GM04504 (cell line): ENCODE data around the gene MCTP1.
"Not testable (repeated sequence)": the region's sequence is repeated elsewhere in the genome, so short reads cannot be mapped to it uniquely, and the experiment has no call there.

Source experiments
- DNase-seq: peaks from one replicate; pipeline ENCODE4 v3.0.0-alpha.2; 2012; ENCODE audit warnings: low read depth

The MCTP1 gene

GRCh38 chr5:95251185-95251584 is 33.7 kb downstream of the MCTP1 start:
- DNase-seq = no peak

- DNase-seq = no peak
Measured at GRCh38 chr5:95244479-95244878, 40.4 kb downstream of the MCTP1 start.

GRCh38 chr5:95241635-95242034 is 43.3 kb downstream of the MCTP1 start:
- DNase-seq = no peak

GRCh38 chr5:95241161-95241560 is 43.7 kb downstream of the MCTP1 start:
- DNase-seq = no peak

- no peak for DNase-seq
Measured at GRCh38 chr5:95238560-95239325, 46.2 kb downstream of the MCTP1 start.

GRCh38 chr5:95237324-95237723 is 47.6 kb downstream of the MCTP1 start:
- no peak for DNase-seq

GRCh38 chr5:95235439-95235982 is 49.4 kb downstream of the MCTP1 start:
- DNase-seq = no peak

- no peak for DNase-seq
Measured at GRCh38 chr5:95229646-95230045, 55.2 kb downstream of the MCTP1 start.

GRCh38 chr5:95224701-95225459 is 60.0 kb downstream of the MCTP1 start:
- DNase-seq = no peak

GRCh38 chr5:95223566-95224258 is 61.2 kb downstream of the MCTP1 start:
- DNase-seq = no peak

GRCh38 chr5:95222836-95223235 is 62.1 kb downstream of the MCTP1 start:
- no peak for DNase-seq

GRCh38 chr5:95221234-95221633 is 63.7 kb downstream of the MCTP1 start:
- no peak for DNase-seq

- no peak for DNase-seq
Measured at GRCh38 chr5:95220381-95220780, 64.5 kb downstream of the MCTP1 start.

GRCh38 chr5:95219411-95219810 is 65.5 kb downstream of the MCTP1 start:
- DNase-seq = no peak

- DNase-seq = no peak
Measured at GRCh38 chr5:95217881-95218280, 67.0 kb downstream of the MCTP1 start.

- DNase-seq = no peak
Measured at GRCh38 chr5:95217351-95217750, 67.5 kb downstream of the MCTP1 start.

- no peak for DNase-seq
Measured at GRCh38 chr5:95216136-95216955, 68.5 kb downstream of the MCTP1 start.

GRCh38 chr5:95207811-95208210 is 77.1 kb downstream of the MCTP1 start:
- DNase-seq = not testable (repeated sequence)

- DNase-seq = no peak
Measured at GRCh38 chr5:95194856-95195255, 90.0 kb downstream of the MCTP1 start.

GRCh38 chr5:95191330-95191729 is 93.6 kb downstream of the MCTP1 start:
- DNase-seq = no peak

GRCh38 chr5:95184924-95185323 is 100.0 kb downstream of the MCTP1 start:
- no peak for DNase-seq

GRCh38 chr5:95181644-95182043 is 103.2 kb downstream of the MCTP1 start:
- no peak for DNase-seq
